Stimulated activated CD4-positive, alpha-beta T cell treated with anti-CD3 and anti-CD28 coated beads, Interleukin-15, amount 100 ng/mL, for 1 hour (primary cell): ENCODE data around the gene TAS1R1.
A peak's percentile ranks its signal among the peaks of the same experiment; 100 is the strongest.
"Not testable (repeated sequence)": the region's sequence is repeated elsewhere in the genome, so short reads cannot be mapped to it uniquely, and the experiment has no call there.

Experiments used
- DNase-seq, 2 donors: peaks; one replicate each; pipeline ENCODE4 v3.0.0-alpha.2; 2020; ENCODE audit warnings: low read depth in 1 of 2, low spot score in 1 of 2

Gene TAS1R1

GRCh38 chr1:6519935-6520671, 35.0 kb upstream of the TAS1R1 start:
- DNase-seq: no peak

GRCh38 chr1:6521536-6521935, 33.6 kb upstream of the TAS1R1 start:
- no peak for DNase-seq

- DNase-seq: no peak
These were observed 31.5 kb upstream of the TAS1R1 start for GRCh38 chr1:6523566-6523965.

DNA sequence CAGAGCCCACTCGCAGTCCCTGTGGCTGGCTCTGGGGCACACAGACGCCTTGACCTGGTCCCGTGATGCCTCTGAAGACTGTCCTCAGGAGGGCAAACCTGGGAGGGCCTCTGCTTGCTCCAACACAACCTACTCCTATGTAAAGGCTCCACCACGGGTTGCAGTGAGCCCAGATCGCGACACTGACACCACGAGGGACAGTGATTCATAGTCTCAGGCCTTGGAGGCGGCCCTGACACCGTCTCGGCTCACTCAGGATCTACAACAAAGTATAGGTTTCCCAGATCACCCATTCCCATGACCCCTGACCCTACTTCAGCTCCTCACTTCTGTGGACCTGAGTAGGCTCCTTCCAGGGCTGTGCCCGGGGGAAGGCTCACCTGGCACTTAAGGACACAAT, 28.8 kb upstream of the TAS1R1 start:
- no peak for DNase-seq

DNA sequence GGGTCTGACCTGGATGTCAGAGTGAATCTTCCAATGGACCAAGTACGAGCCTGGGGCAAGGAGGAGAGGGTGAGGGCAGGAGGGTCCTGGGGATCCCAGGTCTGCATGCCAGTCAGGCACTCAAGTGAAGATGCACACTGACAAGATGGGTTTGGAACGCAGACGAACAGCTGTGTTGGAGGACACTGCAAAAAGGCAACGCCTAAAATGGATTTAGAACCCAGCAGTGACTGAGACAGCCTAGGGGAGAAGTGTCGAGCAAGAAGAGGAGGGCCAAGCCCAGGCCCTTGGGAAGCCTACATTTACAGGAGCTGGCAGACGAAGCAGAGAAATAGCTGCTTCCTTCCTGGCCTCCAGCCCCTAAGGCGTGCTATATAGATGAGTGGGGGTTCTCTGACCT, 26.6 kb upstream of the TAS1R1 start:
- no peak for DNase-seq

- no peak for DNase-seq
These were observed 24.5 kb upstream of the TAS1R1 start for GRCh38 chr1:6530504-6531160.

GRCh38 chr1:6531996-6532395, 23.1 kb upstream of the TAS1R1 start:
- DNase-seq: no peak

DNA sequence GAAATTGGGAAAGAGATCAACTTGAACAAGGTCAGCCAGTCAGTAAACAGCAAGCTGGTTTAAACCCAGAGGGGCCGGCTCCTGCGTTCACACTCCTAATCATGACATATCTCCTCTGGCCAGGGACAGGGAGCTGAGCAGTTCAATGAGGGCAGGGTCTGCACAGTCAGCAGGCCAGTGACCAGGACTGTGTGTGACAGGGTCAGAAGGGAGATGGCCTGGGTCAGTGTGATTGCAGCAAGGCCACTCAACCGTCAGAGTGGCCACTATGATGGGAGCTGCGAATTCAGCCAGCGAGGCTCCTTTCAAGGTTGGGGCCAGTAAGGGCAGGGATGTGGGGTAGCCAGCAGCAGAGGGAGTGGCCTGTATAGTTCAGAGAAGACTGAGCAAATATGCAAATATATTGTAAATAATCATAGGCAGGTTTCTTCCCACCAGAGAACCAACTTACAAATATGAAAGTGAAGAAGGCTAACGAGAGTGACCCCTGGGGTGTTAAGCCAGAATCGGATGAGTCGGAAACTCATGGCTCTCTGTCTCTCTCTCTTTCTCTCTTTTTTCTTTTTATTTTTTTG, 20.8 kb upstream of the TAS1R1 start:
- DNase-seq: no peak

GRCh38 chr1:6535214-6535613, 19.9 kb upstream of the TAS1R1 start:
- no peak for DNase-seq

GRCh38 chr1:6536291-6536690, 18.8 kb upstream of the TAS1R1 start:
- no peak for DNase-seq

- DNase-seq: no peak
These were observed 16.2 kb upstream of the TAS1R1 start for GRCh38 chr1:6538956-6539355.

GRCh38 chr1:6544831-6545230, 10.3 kb upstream of the TAS1R1 start:
- DNase-seq: no peak

DNA sequence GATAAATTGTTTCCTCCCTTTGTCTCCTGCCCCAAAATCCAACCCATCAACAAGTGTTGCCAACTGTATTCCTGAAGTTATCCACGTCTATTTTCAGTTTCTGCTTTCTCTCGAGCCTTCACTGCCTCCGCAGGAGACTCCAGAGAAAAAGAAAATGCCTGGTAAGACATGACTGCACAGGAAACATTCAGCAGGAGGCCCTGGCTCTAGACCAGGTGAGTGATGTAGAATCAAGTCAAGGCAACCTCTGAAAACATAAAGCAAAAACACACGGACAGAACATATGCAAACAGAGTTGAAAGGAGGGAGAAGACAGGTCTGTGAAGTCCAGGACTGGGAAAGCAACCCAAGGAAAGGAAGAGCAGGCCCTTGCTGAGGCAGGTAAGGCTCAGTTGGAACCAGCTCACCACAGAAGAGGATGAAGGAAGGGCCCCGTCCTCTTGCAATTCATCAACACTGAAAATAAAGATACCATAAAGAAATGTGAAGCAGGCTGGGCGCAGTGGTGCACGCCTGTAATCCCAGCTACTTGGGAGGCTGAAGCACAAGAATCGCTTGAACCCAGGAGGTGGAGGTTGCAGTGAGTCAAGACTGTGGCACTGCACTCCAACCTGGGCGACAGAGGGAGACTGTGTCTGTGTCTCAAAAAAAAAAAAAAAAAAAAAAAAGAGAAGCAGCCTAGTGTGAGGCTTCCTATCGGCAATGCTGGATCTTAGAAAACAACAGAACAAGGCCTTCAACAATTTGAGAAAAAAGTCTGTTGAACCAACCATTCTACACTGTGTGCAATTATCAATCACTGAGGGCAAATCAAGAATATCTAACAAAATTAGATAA, 9.6 kb upstream of the TAS1R1 start:
- no peak for DNase-seq

DNA sequence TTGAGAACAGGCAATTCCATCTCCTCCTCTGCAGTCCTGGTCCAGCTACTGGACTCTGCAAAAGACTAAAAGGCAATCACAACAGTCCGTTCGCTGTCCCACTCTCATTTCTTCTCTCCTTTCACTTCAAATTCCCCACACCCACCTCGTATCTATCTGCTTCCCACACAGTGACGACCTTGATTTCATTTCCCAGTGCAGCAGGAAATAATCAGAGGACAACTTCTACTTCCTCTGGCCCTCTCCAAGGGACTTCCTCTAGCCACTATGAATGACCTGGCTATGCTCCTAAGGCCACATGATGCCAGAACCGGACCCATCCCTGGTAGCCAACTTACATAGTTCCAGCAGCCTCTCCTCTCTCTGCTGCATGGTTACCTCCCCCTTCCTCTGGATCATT, 8.8 kb upstream of the TAS1R1 start:
- DNase-seq: no peak

- no peak for DNase-seq
These were observed 7.8 kb upstream of the TAS1R1 start for GRCh38 chr1:6547301-6547700.

- DNase-seq: peak; percentile 93
These were observed 838 bp upstream of the TAS1R1 start, which contains the start of gene NOL9 for GRCh38 chr1:6554031-6554906. Gene NOL9, minus strand, starts transcription at chr1:6554513. Its CDS starts 11 bp downstream, at chr1:6554502.

DNA sequence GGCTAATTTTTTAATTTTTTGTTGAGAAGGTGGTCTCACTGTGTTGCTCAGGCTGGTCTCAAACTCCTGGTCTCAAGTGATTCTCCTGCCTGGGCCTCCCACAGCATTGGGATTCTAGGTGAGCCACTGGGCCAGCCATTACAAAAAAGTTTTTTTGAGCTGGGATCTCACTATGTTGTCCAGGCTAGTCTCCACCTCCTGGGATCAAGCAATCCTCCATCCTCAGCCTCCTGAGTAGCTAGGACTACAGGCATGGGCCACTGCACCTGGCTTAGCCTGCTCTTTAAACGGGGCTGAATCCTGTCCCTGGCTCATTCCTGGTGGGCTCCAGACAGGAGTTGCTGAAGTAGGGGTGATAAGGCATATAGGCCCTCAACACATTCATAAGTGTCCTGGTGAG, 2.5 kb downstream of the TAS1R1 start:
- DNase-seq: no peak

DNA sequence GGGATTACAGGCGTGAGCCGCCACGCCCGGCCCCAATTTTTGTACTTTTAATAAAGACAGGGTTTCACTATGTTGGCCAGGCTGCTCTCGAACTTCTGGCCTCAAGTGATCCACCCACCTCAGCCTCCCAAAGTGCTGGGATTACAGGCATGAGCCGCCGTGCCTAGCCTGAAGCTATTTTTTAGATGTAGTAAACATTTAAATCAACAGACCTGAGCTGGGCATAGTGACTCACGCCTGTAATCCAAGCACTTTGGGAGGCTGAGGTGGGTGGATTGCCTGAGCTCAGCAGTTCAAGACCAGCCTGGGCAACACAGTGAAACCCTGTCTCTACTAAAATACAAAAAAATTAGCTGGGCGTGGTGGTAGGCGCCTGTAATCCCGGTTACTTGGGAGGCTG, 4.1 kb downstream of the TAS1R1 start:
- DNase-seq: not testable (repeated sequence)

GRCh38 chr1:6560267-6560666, 5.2 kb downstream of the TAS1R1 start:
- DNase-seq: no peak

GRCh38 chr1:6569033-6569432, 13.9 kb downstream of the TAS1R1 start:
- DNase-seq: no peak

DNA sequence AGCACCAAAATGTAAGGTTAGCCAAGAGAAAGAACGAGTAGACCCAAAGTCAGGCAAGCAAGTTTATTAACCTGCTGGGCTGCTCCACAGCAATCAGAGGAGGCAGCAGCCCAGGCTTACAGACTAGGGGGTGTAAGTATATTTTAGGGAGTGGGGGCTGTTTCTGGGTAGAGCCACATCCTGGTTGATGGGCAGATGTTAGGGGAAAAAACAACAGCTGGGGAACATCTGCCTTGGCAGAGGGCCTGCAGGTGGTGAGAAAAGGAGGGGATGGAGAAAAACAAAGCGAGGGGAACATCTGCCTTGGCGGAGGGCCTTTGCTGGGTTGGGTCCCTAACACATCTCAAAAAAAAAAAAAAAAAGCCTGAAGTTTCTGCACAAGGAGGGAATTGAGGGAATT, 15.0 kb downstream of the TAS1R1 start:
- no peak for DNase-seq
